GM10266 (cell line): ENCODE data around the gene CPPED1.
"Not testable (repeated sequence)": the region's sequence is repeated elsewhere in the genome, so short reads cannot be mapped to it uniquely, and the experiment has no call there.

Experiments used
- DNase-seq: peaks from one replicate; pipeline ENCODE4 v3.0.0; 2012; ENCODE audit errors: extremely low spot score
- TF ChIP-seq, protein P1 (sequence below): IDR thresholded peaks from 2 replicates; pipeline ENCODE4 v1.5.1; 2012; ENCODE audit warnings: mild to moderate bottlenecking, low read depth; ENCODE audit not compliant: control insufficient read depth, insufficient read depth; ENCODE audit errors: missing control alignments

Gene CPPED1

DNA sequence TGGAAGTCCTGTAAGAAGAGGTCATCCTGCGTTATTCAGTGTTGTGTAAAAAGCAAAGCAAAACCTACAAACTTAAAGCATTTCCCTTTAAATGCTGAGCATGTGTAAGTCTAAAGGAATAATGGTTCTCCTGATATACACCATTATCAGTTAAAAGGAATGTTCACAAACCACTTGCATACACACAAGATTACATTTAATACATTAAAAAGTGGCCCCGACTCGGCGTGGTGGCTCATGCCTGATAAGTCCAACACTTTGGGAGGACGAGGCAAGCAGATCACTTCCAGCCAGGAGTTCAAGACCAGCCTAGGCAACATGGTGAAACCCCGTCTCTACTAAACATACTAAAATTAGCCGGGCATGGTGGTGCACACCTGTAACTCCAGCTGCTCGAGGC is 30.5 kb downstream of the CPPED1 start:
- TF ChIP-seq, protein P1, sequence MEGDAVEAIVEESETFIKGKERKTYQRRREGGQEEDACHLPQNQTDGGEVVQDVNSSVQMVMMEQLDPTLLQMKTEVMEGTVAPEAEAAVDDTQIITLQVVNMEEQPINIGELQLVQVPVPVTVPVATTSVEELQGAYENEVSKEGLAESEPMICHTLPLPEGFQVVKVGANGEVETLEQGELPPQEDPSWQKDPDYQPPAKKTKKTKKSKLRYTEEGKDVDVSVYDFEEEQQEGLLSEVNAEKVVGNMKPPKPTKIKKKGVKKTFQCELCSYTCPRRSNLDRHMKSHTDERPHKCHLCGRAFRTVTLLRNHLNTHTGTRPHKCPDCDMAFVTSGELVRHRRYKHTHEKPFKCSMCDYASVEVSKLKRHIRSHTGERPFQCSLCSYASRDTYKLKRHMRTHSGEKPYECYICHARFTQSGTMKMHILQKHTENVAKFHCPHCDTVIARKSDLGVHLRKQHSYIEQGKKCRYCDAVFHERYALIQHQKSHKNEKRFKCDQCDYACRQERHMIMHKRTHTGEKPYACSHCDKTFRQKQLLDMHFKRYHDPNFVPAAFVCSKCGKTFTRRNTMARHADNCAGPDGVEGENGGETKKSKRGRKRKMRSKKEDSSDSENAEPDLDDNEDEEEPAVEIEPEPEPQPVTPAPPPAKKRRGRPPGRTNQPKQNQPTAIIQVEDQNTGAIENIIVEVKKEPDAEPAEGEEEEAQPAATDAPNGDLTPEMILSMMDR, result no peak
- no peak for DNase-seq

DNA sequence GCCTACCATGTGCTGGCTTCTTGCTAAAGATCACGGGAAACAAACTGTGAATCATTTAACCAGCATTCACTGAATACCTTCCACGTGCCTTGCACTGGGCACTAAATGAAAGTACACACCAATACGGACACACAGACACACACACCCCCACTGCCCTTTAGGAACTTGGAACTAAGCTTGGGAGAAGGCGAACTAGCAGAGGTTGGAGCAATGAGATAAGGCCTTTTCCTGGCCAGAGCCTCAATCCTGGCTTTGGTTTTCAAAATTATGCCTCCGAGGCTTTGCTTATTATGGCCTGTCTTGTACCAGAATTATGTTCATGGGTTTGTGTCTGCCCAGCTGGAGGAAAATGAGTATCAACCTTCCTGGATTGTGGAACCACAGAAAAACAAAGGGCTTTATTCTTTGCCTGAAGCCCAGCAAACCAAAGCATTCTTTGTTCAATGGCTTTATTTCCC is 32.3 kb downstream of the CPPED1 start:
- no peak for DNase-seq
- TF ChIP-seq, protein P1, result no peak

GRCh38 chr16:12769525-12769924 is 34.2 kb downstream of the CPPED1 start:
- TF ChIP-seq, protein P1, result no peak

DNA sequence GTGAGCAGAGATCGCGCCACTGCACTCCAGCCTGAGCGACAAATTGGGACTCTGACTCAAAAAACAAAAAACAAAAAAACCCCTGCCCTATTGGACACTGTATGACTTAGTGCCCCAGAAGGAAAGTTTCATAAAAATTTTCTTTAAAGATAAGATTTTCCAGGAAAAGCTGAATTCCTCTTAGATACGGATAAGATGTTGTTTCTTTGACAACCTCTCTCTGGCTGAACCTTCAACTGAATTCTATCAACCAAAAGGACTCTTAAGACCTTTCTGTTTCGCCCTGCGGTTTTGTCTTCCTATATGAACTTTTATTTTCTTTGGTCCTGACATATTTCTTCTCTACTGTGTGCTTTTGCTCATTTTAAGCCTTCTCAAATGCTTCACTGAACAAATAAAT is 35.8 kb downstream of the CPPED1 start:
- peak; percentile 33 for DNase-seq
- TF ChIP-seq, protein P1, result no peak

More at GRCh38 chr16:12769525-12769924, 34.2 kb downstream of the CPPED1 start:
- DNase-seq, result no peak

DNA sequence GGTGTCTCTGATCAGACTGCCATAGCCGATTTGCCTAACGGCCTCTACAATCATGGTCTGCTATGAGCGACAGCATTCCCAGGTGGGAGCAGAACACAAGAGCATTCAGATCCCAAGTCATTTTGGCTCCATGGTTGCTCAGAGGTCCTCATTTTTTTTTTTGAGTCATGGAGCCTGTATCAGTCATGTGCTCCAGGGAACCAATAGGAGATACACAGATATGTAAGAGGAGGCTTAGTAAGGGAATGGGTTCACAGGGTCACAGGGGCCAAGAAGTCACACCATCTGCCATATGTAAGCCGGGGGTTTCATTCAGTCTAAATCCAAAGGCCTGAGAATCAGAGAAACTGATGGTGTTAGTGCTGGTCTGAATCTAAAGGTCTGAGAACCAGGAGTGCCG is 36.8 kb downstream of the CPPED1 start:
- no peak for DNase-seq
- TF ChIP-seq, protein P1, result no peak

DNA sequence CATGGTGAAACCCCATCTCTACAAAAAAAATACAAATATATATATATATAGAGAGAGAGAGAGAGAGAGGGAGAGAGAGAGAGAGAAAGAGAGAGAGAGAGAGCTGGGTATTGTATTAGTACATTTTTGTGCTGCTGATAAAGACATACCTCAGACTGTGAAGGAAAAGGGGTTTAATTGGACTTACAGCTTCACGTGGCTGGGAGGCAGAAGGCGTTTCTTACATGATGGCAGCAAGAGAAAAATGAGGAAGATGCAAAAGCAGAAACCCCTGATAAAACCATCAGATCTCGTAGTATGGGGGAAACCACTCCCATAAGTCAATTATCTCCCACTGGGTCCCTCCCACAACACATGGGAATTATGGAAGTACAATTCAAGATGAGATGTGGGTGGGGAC is 37.5 kb downstream of the CPPED1 start:
- DNase-seq, result not testable (repeated sequence)

GRCh38 chr16:12764813-12765488 is 38.7 kb downstream of the CPPED1 start:
- TF ChIP-seq, protein P1, result no peak
- DNase-seq, result no peak

DNA sequence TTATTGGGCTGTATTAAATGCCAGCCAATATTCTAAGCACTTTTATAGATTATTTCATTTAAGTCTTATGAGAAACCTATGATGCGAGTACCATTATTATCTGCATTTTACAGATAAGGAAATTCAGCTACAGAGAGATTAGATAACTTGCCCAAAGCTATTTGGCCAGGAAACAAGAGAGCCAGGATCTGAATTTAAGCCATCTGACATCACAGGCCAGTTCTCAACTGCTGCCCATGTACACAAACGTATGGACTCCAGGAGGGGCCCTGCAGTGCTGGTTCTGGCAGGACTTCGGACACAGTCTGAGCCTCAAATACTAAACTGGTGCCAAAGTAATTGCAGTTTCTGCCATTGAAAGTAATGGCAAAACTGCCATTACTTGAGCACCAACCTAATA is 40.2 kb downstream of the CPPED1 start:
- no peak for DNase-seq
- TF ChIP-seq, protein P1, result no peak
